HUES48 (cell line): ENCODE results near the gene HBB.

Experiments used
- H3K27ac ChIP-seq: one replicate; pipeline ENCODE4 v1.7.0; 2013; ENCODE audit warnings: low read depth, low read length, inconsistent platforms
- H3K27me3 ChIP-seq: 2 replicates; pipeline ENCODE4 v1.6.1; 2013; ENCODE audit warnings: mild to moderate bottlenecking, low read length; ENCODE audit not compliant: control insufficient read depth, insufficient read depth
- H3K36me3 ChIP-seq: 2 replicates; pipeline ENCODE4 v1.6.1; 2013; ENCODE audit warnings: low read length; ENCODE audit not compliant: control insufficient read depth, insufficient read depth
- H3K4me1 ChIP-seq: 2 replicates; pipeline ENCODE4 v1.6.1; 2013; ENCODE audit warnings: mild to moderate bottlenecking, low read length; ENCODE audit not compliant: control insufficient read depth, insufficient read depth
- H3K4me3 ChIP-seq: 2 replicates; pipeline ENCODE4 v1.5.1; 2013; ENCODE audit warnings: mild to moderate bottlenecking, low read depth, low read length
- H3K9ac ChIP-seq: 2 replicates; pipeline ENCODE4 v1.6.1; 2013; ENCODE audit warnings: mild to moderate bottlenecking, low read depth, low read length, moderate library complexity
- H3K9me3 ChIP-seq: 2 replicates; pipeline ENCODE4 v1.6.1; 2013; ENCODE audit warnings: low read length; ENCODE audit not compliant: control insufficient read depth, insufficient read depth

HBB gene

DNA sequence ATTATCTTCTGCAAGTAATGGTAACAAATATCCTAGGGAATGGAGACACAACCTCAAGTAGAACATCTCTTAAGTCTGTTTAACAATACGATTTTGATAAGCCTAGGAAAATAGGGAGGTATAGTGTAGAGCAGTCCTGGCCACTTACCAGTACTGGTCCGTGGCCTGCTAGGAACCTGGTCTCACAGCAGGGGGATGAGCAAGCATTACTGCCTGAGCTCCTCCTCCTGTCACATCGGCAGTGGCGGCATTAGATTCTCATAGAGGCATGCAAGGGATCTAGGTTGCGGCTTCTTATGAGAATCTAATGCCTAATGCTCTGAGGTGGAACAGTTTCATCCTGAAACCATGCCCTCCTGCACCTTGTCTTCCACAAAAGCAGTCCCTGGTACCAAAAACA is 30.8 kb downstream of the HBB start:
- no peaks in the 10 kb centered on the region for H3K36me3 ChIP-seq
- H3K27me3 ChIP-seq: no peaks in the 10 kb centered on the region
- no peak overlapping the region for H3K27ac ChIP-seq
- no peak overlapping the region for H3K4me3 ChIP-seq
- H3K9ac ChIP-seq: no peak overlapping the region
- H3K9me3 ChIP-seq: no peaks in the 10 kb centered on the region
- no peaks in the 10 kb centered on the region for H3K4me1 ChIP-seq

DNA sequence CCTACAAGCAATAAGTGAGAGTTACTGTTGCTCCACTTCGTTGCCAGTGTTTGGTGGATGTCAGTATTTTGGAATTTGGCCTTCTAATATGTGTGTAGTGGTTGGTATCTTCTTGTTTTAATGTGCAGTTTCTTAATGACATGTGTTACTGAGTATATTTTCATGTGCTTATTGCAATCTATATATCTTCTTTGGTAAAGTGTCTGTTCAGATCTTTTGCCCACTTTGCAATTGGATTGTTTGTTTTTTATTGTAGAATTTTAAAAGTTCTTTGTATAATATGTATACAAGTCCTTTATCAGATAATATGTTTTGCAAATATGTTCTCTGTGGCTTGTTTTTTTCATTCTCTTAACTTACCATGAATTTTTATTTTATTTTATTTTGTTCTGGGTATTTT is 34.1 kb downstream of the HBB start:
- Histone ChIP-seq H3K4me3 (no peak overlapping the region), H3K27me3 (no peaks in the 10 kb centered on the region)

DNA sequence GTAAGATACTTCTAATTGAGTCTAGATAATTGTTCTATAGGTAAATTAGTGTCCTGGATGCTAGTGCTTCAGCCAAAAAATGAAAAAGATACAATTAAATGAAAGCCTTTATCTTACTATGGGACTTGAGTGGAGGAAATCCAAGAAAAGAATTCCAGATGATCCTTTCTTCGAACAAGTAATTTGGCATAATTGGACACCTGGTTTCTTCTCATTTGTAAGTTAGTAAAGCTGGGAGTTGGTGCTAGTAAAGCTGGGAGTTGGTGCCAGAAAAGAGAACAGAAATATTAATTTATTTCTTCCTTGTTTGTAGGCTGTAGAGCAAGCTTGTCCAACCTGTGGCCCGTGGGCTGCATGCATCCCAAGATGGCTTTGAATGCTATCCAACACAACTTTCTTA is 38.7 kb downstream of the HBB start:
- no peaks in the 10 kb centered on the region for H3K27me3 ChIP-seq
- H3K36me3 ChIP-seq: no peaks in the 10 kb centered on the region
- H3K9ac ChIP-seq: no peak overlapping the region
- H3K4me3 ChIP-seq: no peak overlapping the region
- H3K27ac ChIP-seq: no peak overlapping the region
- peaks cover 9% of the 10 kb centered on the region for H3K9me3 ChIP-seq
- no peaks in the 10 kb centered on the region for H3K4me1 ChIP-seq

More for the DNA sequence above, 34.1 kb downstream of the HBB start:
- H3K27ac ChIP-seq: no peak overlapping the region
- H3K36me3 ChIP-seq: no peaks in the 10 kb centered on the region
- no peaks in the 10 kb centered on the region for H3K4me1 ChIP-seq
- H3K9ac ChIP-seq: no peak overlapping the region
- peaks cover 9% of the 10 kb centered on the region for H3K9me3 ChIP-seq

GRCh38 chr11:5178046-5178837 is 48.6 kb downstream of the HBB start:
- Histone ChIP-seq H3K9ac (no peak overlapping the region), H3K36me3 (no peaks in the 10 kb centered on the region), H3K4me3 (no peak overlapping the region), H3K9me3 (no peaks in the 10 kb centered on the region), H3K4me1 (no peaks in the 10 kb centered on the region), H3K27me3 (no peaks in the 10 kb centered on the region), H3K27ac (no peak overlapping the region)
